Measurements from ENCODE around the gene RTKN.

RTKN gene

DNA sequence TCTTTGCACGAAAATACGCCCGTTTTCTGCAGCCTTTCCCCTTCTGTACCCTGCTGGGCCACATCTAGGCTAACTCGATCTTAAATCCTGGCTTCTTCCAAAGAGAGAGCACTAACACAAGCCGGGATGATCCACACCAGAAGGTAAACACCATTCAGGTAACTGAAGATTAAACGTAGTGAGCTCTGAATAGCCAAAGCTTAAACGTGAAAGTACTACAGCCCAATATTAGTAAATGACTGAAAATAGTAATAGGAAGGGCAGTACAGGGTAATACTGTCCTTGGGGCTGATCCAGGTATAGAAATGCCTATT, 31.2 kb upstream of the RTKN start:
- TF ChIP-seq FOXP2 (optimal IDR thresholded peaks at IDR 0.05; ENCODE audit: borderline replicate concordance, extremely low read depth, extremely low read length, insufficient read depth) (no peak), SIN3A (IDR thresholded peaks at IDR 0.05; ENCODE audit: borderline replicate concordance, insufficient read depth, low read length) (no peak), TAF1 (IDR thresholded peaks at IDR 0.05; ENCODE audit: borderline replicate concordance, insufficient read depth, low read length) (no peak), POLR2AphosphoS5 (IDR thresholded peaks at IDR 0.05; ENCODE audit: low read depth, low read length) (no peak)
- TF ChIP-seq, protein P1, sequence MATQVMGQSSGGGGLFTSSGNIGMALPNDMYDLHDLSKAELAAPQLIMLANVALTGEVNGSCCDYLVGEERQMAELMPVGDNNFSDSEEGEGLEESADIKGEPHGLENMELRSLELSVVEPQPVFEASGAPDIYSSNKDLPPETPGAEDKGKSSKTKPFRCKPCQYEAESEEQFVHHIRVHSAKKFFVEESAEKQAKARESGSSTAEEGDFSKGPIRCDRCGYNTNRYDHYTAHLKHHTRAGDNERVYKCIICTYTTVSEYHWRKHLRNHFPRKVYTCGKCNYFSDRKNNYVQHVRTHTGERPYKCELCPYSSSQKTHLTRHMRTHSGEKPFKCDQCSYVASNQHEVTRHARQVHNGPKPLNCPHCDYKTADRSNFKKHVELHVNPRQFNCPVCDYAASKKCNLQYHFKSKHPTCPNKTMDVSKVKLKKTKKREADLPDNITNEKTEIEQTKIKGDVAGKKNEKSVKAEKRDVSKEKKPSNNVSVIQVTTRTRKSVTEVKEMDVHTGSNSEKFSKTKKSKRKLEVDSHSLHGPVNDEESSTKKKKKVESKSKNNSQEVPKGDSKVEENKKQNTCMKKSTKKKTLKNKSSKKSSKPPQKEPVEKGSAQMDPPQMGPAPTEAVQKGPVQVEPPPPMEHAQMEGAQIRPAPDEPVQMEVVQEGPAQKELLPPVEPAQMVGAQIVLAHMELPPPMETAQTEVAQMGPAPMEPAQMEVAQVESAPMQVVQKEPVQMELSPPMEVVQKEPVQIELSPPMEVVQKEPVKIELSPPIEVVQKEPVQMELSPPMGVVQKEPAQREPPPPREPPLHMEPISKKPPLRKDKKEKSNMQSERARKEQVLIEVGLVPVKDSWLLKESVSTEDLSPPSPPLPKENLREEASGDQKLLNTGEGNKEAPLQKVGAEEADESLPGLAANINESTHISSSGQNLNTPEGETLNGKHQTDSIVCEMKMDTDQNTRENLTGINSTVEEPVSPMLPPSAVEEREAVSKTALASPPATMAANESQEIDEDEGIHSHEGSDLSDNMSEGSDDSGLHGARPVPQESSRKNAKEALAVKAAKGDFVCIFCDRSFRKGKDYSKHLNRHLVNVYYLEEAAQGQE (IDR thresholded peaks at IDR 0.05; ENCODE audit: insufficient read depth in 1 of 2, low read depth in 2 of 2, low read length in 2 of 2): no peak

DNA sequence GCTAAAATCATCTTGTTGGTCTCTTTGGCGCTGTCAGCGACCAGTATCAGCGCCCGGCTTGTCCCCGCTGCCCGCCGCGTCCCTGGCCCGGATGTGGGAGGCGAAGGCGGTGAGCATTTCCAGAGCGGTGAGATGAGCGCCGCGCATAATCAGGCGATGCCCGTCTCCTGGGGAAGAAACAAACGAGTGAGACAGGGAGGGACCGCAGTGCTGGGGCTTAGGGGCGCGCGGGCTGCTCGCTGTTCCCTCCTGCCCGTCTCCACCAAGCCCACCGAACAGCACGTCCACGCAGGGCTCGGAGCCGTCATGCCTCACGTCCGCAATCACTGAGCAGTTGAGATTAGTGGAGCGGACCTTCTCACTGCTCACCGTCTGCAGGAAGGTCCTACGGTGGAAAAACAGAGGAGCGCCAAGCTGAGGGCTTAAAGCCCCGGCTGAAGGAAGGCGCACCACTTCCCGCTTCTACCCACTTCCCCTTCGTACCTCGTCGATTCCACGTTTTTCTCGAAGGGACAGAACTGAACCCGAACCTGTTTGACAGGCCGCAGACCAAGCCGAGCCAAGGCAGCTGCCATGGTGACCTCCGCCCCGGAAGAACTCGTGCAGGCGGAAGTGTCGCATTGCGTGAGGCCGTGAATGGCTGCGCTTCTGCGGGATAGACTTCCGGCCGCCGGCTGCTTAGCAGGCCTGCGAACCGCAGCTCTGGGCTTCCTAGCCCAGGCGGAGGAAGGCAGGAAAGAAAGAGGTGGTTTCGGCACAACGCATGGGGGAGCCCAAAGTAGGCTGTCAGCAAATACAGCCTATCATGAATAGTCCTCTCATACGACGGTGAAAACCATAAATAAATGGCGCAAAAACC, 30.6 kb upstream of the RTKN start, which contains the start of gene MRPL53:
Gene MRPL53 (minus strand): TSS at position 595 of the 859 bp plus-strand sequence. CDS start 20 bp downstream, at position 575.
- peak; percentile 91 for TF ChIP-seq FOXP2 (optimal IDR thresholded peaks at IDR 0.05; ENCODE audit: borderline replicate concordance, extremely low read depth, extremely low read length, insufficient read depth)
- peak; percentile 96 for TF ChIP-seq POLR2AphosphoS5 (IDR thresholded peaks at IDR 0.05; ENCODE audit: low read depth, low read length)
- TF ChIP-seq, protein P1 (IDR thresholded peaks at IDR 0.05; ENCODE audit: insufficient read depth in 1 of 2, low read depth in 2 of 2, low read length in 2 of 2): 0 out of 4 replicates have a peak, but pooled peaks have one; percentile 4 to 17
- 0 out of 2 replicates have a peak, but pooled peaks have one; percentile 72 for TF ChIP-seq TAF1 (IDR thresholded peaks at IDR 0.05; ENCODE audit: borderline replicate concordance, insufficient read depth, low read length)
- TF ChIP-seq SIN3A (IDR thresholded peaks at IDR 0.05; ENCODE audit: borderline replicate concordance, insufficient read depth, low read length): peak; percentile 66; the same call in 1 of the 2 replicates

DNA sequence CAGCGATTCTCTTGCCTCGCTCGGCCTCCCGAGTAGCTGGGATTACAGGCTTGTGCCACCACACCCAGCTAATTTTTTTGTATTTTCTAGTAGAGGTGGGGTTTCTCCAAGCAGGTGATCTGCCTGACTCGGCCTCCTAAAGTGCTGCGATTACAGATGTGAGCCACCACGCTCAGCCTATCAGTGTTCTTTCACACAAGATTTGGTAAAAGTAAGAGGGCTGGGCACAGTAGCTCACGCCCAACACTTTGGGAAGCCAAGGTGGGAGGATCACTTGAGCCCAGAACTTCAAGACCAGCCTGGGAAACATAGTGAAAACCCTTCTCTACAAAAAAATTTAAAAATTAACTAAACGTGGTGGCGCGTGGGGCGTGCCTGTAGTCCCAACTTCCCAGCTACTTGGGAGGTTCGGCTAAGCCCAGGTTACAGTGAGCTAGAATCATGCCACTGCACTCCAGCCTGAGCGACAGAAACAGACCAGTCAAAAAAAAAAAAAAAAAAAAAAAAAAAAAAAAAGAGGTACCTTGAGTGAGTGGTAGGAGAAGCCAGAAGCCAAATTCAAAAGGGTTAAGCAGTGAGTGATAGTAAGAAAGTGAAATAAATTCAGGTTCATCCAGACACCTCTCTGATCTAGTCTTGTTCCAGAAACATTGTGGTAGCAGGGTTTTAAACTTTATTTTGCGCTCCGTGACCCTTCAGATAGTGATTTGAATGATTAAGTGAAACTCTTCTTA, 29.8 kb upstream of the RTKN start:
- TF ChIP-seq TAF1 (IDR thresholded peaks at IDR 0.05; ENCODE audit: borderline replicate concordance, insufficient read depth, low read length) (no peak), FOXP2 (optimal IDR thresholded peaks at IDR 0.05; ENCODE audit: borderline replicate concordance, extremely low read depth, extremely low read length, insufficient read depth) (no peak), SIN3A (IDR thresholded peaks at IDR 0.05; ENCODE audit: borderline replicate concordance, insufficient read depth, low read length) (no peak), POLR2AphosphoS5 (IDR thresholded peaks at IDR 0.05; ENCODE audit: low read depth, low read length) (no peak)
- TF ChIP-seq, protein P1 (IDR thresholded peaks at IDR 0.05; ENCODE audit: insufficient read depth in 1 of 2, low read depth in 2 of 2, low read length in 2 of 2): no peak

DNA sequence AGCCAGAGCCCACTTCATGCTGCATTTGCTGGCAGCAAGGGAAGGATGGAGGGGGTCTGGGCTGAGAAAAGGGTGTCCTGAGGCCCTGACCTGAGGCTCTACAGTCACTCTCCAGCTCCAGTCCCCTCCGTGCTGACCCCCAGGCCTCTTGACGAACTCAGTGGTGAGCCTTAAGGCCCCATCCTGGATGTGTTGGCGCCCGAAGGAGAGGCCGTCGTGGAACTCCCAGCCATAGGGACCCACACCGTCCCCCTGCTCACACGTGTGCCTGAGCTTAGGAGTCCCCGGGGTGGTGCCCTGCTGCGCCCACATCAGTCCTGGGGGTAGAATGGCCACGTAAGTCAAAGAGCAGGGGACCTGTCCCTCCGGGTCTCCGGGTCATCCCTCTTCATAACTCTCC, 22.7 kb upstream of the RTKN start:
- TF ChIP-seq FOXP2 (optimal IDR thresholded peaks at IDR 0.05; ENCODE audit: borderline replicate concordance, extremely low read depth, extremely low read length, insufficient read depth) (no peak), SIN3A (IDR thresholded peaks at IDR 0.05; ENCODE audit: borderline replicate concordance, insufficient read depth, low read length) (no peak), TAF1 (IDR thresholded peaks at IDR 0.05; ENCODE audit: borderline replicate concordance, insufficient read depth, low read length) (no peak), POLR2AphosphoS5 (IDR thresholded peaks at IDR 0.05; ENCODE audit: low read depth, low read length) (no peak)
- TF ChIP-seq, protein P1 (IDR thresholded peaks at IDR 0.05; ENCODE audit: insufficient read depth in 1 of 2, low read depth in 2 of 2, low read length in 2 of 2): no peak

Data from PFSK-1 (cell line).